ENCODE data around the gene TRIM46. TPM values are rescaled to one million over a fixed set of nuclear protein-coding genes. Genes with fewer than 3 reads are reported as not detected.

Gene TRIM46
- total and polyA plus RNA-seq, 2 of the 13 experiments (the other 11 are each of a cell fraction or from before 2014, with no cell fraction given) = 0.04 to 0.09 TPM

DNA sequence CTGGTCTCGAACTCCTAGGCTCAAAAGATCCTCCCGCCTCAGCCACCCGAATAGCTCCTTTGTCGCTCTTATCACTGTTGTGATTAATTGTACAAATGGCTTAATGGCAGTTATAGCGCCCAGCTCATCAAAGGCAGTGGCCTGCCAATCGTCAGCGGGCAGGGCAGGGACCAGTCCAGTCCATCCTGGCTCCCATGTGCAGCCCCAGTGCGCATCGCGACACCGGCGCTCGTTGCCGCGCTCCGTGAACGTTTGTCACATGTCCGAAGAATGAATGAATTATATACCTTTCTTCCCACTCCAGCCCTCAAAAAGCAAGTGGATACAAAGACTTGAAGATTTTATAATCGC is 53.2 kb downstream of the TRIM46 start (continued):
- TF ChIP-seq, protein P1, sequence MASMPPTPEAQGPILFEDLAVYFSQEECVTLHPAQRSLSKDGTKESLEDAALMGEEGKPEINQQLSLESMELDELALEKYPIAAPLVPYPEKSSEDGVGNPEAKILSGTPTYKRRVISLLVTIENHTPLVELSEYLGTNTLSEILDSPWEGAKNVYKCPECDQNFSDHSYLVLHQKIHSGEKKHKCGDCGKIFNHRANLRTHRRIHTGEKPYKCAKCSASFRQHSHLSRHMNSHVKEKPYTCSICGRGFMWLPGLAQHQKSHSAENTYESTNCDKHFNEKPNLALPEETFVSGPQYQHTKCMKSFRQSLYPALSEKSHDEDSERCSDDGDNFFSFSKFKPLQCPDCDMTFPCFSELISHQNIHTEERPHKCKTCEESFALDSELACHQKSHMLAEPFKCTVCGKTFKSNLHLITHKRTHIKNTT (CRISPR knock-in tag; IDR thresholded peaks at IDR 0.05) = no peak
- TF ChIP-seq ZSCAN20 (CRISPR knock-in tag; IDR thresholded peaks at IDR 0.05; ENCODE audit: borderline replicate concordance) = no peak
- TF ChIP-seq, protein P2, sequence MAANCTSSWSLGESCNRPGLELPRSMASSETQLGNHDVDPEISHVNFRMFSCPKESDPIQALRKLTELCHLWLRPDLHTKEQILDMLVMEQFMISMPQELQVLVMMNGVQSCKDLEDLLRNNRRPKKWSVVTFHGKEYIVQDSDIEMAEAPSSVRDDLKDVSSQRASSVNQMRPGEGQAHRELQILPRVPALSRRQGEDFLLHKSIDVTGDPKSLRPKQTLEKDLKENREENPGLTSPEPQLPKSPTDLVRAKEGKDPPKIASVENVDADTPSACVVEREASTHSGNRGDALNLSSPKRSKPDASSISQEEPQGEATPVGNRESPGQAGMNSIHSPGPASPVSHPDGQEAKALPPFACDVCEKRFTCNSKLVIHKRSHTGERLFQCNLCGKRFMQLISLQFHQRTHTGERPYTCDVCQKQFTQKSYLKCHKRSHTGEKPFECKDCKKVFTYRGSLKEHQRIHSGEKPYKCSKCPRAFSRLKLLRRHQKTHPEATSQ (CRISPR knock-in tag; IDR thresholded peaks at IDR 0.05; ENCODE audit: borderline replicate concordance) = no peak
- no peak for TF ChIP-seq BRD4 (CRISPR knock-in tag; IDR thresholded peaks at IDR 0.05)
- TF ChIP-seq MEF2D (CRISPR knock-in tag; IDR thresholded peaks at IDR 0.05) = no peak
- no peak for TF ChIP-seq AGO1 (IDR thresholded peaks at IDR 0.05; ENCODE audit: low read depth, low read length, poor library complexity, severe bottlenecking)
- no peak for TF ChIP-seq ZBTB8A (CRISPR knock-in tag; IDR thresholded peaks at IDR 0.05; ENCODE audit: borderline replicate concordance, low read depth)
- TF ChIP-seq, protein P3, sequence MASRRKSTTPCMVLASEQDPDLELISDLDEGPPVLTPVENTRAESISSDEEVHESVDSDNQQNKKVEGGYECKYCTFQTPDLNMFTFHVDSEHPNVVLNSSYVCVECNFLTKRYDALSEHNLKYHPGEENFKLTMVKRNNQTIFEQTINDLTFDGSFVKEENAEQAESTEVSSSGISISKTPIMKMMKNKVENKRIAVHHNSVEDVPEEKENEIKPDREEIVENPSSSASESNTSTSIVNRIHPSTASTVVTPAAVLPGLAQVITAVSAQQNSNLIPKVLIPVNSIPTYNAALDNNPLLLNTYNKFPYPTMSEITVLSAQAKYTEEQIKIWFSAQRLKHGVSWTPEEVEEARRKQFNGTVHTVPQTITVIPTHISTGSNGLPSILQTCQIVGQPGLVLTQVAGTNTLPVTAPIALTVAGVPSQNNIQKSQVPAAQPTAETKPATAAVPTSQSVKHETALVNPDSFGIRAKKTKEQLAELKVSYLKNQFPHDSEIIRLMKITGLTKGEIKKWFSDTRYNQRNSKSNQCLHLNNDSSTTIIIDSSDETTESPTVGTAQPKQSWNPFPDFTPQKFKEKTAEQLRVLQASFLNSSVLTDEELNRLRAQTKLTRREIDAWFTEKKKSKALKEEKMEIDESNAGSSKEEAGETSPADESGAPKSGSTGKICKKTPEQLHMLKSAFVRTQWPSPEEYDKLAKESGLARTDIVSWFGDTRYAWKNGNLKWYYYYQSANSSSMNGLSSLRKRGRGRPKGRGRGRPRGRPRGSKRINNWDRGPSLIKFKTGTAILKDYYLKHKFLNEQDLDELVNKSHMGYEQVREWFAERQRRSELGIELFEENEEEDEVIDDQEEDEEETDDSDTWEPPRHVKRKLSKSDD (CRISPR knock-in tag; IDR thresholded peaks at IDR 0.05; ENCODE audit: low read depth) = no peak
- no peak for TF ChIP-seq TIGD3 (CRISPR knock-in tag; IDR thresholded peaks at IDR 0.05; ENCODE audit: borderline replicate concordance)
- TF ChIP-seq ZNF329 (CRISPR knock-in tag; IDR thresholded peaks at IDR 0.05; ENCODE audit: low read depth) = no peak; the same call in 1 of the 2 replicates
- TF ChIP-seq HNRNPUL1 (IDR thresholded peaks at IDR 0.05; ENCODE audit: low read depth, low read length) = no peak
- TF ChIP-seq, protein P4, sequence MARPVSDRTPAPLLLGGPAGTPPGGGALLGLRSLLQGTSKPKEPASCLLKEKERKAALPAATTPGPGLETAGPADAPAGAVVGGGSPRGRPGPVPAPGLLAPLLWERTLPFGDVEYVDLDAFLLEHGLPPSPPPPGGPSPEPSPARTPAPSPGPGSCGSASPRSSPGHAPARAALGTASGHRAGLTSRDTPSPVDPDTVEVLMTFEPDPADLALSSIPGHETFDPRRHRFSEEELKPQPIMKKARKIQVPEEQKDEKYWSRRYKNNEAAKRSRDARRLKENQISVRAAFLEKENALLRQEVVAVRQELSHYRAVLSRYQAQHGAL (CRISPR knock-in tag; IDR thresholded peaks at IDR 0.05; ENCODE audit: not compliant biosample characterization) = no peak
- peak; percentile 14; the same call in 1 of the 2 replicates for TF ChIP-seq ZFP91 (CRISPR knock-in tag; IDR thresholded peaks at IDR 0.05; ENCODE audit: borderline replicate concordance)
